HepG2 (cell line): ENCODE measurements around the gene BLOC1S4. TPM values are rescaled to one million over a fixed set of nuclear protein-coding genes. Genes with fewer than 3 reads are reported as not detected.

Source experiments
- BATF2 ChIP-seq: sonication (generic); formaldehyde crosslinking; IDR thresholded peaks from 2 replicates; pipeline ENCODE4 v1.8.0; 2022; ENCODE audit warnings: mild to moderate bottlenecking, missing genetic modification reagents, moderate library complexity
- ESRRA ChIP-seq: sonication (generic); formaldehyde crosslinking; IDR thresholded peaks from 2 replicates; pipeline ENCODE4 v1.5.1; 2020; ENCODE audit warnings: mild to moderate bottlenecking, low read depth, missing genetic modification reagents
- FUBP1 ChIP-seq: sonication (generic); formaldehyde crosslinking; IDR thresholded peaks from 2 replicates; pipeline ENCODE4 v1.5.1; 2020; ENCODE audit warnings: missing genetic modification reagents, mild to moderate bottlenecking, borderline replicate concordance
- GATAD1 ChIP-seq: IDR thresholded peaks from 2 replicates; pipeline ENCODE4 v1.6.1; 2016; ENCODE audit warnings: missing genetic modification reagents, missing compliant biosample characterization
- RFXAP ChIP-seq: sonication (generic); formaldehyde crosslinking; IDR thresholded peaks from 2 replicates; pipeline ENCODE4 v1.4.0; 2020; ENCODE audit warnings: missing genetic modification reagents, borderline replicate concordance
- RNF219 ChIP-seq: sonication (generic); formaldehyde crosslinking; IDR thresholded peaks from 2 replicates; pipeline ENCODE4 v1.5.0; 2020; ENCODE audit warnings: mild to moderate bottlenecking, missing genetic modification reagents
- SALL1 ChIP-seq: sonication (generic); formaldehyde crosslinking; IDR thresholded peaks from 2 replicates; pipeline ENCODE4 v1.8.0; 2022; ENCODE audit warnings: mild to moderate bottlenecking, missing genetic modification reagents
- SP2 ChIP-seq: sonication (generic); formaldehyde crosslinking; IDR thresholded peaks from 2 replicates; pipeline ENCODE4 v1.5.1; 2020; ENCODE audit warnings: mild to moderate bottlenecking, missing genetic modification reagents
- SRF ChIP-seq: IDR thresholded peaks from 2 replicates; pipeline ENCODE4 v1.6.1; 2011; ENCODE audit warnings: mild to moderate bottlenecking, low read depth, low read length, moderate library complexity
- TCF12 ChIP-seq, 2 experiments: fragments of 450-650 bp in 1 of 2; sonication (generic) in 1 of 2; formaldehyde crosslinking in 1 of 2; IDR thresholded peaks; 2 replicates each; pipeline versions ENCODE4 v1.6.1 to v1.8.0; 2017 to 2022; ENCODE audit warnings: antibody characterized with exemption in 1 of 2, mild to moderate bottlenecking in 1 of 2, missing genetic modification reagents in 1 of 2, moderate library complexity in 1 of 2
- THAP11 ChIP-seq: IDR thresholded peaks from 2 replicates; pipeline ENCODE4 v1.6.1; 2016; ENCODE audit warnings: missing biosample characterization, missing genetic modification reagents
- ZHX2 ChIP-seq, 2 experiments: sonication (generic) in 1 of 2; formaldehyde crosslinking in 1 of 2; IDR thresholded peaks; 2 replicates each; pipeline versions ENCODE4 v1.6.1 to v1.9.0; 2014 to 2022; ENCODE audit warnings: antibody characterized with exemption in 1 of 2, borderline replicate concordance in 1 of 2, inconsistent platforms in 1 of 2, low read depth in 1 of 2, missing genetic modification reagents in 1 of 2
- ZNF329 ChIP-seq: sonication (generic); formaldehyde crosslinking; IDR thresholded peaks from 2 replicates; pipeline ENCODE4 v1.9.0; 2021; ENCODE audit warnings: low read depth, mild to moderate bottlenecking, missing genetic modification reagents
- ZNF503 ChIP-seq: sonication (generic); formaldehyde crosslinking; IDR thresholded peaks from 2 replicates; pipeline ENCODE4 v1.4.0; 2020; ENCODE audit warnings: missing genetic modification reagents
- polyA plus RNA-seq, 8 experiments: library from polyadenylated mRNA; depleted of rRNA in 3 of 8; stranded (reverse) in 7 of 8; unstranded in 1 of 8; fragments of >200 nt; fragmentation: Illumina TruSeq in 4 of 8; extraction: Trizol in 4 of 8; gene quantifications; 2 replicates each; pipeline versions ENCODE4 v1.2.1 to v1.2.3, GENCODE V29; 2011 to 2016; ENCODE audit warnings: low read depth in 4 of 8, missing spikeins in 1 of 8, mixed read lengths in 1 of 8; ENCODE audit not compliant: insufficient read depth in 1 of 8
- total RNA-seq, 5 experiments: library from RNA; depleted of rRNA; stranded (reverse); fragments of >200 nt; fragmentation: Illumina TruSeq; extraction: Trizol; gene quantifications; 2 replicates each; pipeline ENCODE4 v1.2.3, GENCODE V29; 2016; ENCODE audit warnings: low read depth in 1 of 5

BLOC1S4 gene
- total and polyA plus RNA-seq, 2 of the 13 experiments (the other 11 are each of a cell fraction or from before 2014, with no cell fraction given), result 15.5 to 20.9 TPM

- TF ChIP-seq THAP11 (CRISPR knock-in tag) (peak; percentile 46; the same call in 1 of the 2 replicates), ZNF503 (CRISPR knock-in tag) (peak; percentile 59; the same call in 1 of the 2 replicates), ESRRA (CRISPR knock-in tag) (no peak), RFXAP (CRISPR knock-in tag) (no peak), GATAD1 (CRISPR knock-in tag) (no peak), BATF2 (CRISPR knock-in tag) (no peak), SALL1 (CRISPR knock-in tag) (no peak; the same call in 1 of the 2 replicates), TCF12 (IDR thresholded peaks at IDR 0.05) (no peak), TCF12 (CRISPR knock-in tag; IDR thresholded peaks at IDR 0.05) (no peak), ZHX2 (IDR thresholded peaks at IDR 0.05; ENCODE audit: low read depth) (no peak), ZHX2 (CRISPR knock-in tag; IDR thresholded peaks at IDR 0.05; ENCODE audit: borderline replicate concordance) (no peak), RNF219 (CRISPR knock-in tag) (0 out of 2 replicates have a peak, but pooled peaks have one; percentile 50), FUBP1 (CRISPR knock-in tag) (no peak), SRF (no peak), ZNF329 (no peak), SP2 (no peak)
Observed at GRCh38 chr4:6732441-6733357, 16.7 kb downstream of the BLOC1S4 start (continued).
